PFSK-1 (cell line): ENCODE results near the gene MRPL58.

Source experiments
- POLR2AphosphoS5 ChIP-seq: IDR thresholded peaks from 2 replicates; pipeline ENCODE4 v1.6.1; 2012; ENCODE audit warnings: low read depth, mild to moderate bottlenecking, control low read depth, low read length, moderate library complexity
- TAF1 ChIP-seq: IDR thresholded peaks from 2 replicates; pipeline ENCODE4 v1.6.1; 2012; ENCODE audit warnings: low read length, control low read depth, borderline replicate concordance; ENCODE audit not compliant: insufficient read depth
- TF ChIP-seq, protein P1 (sequence below), 2 experiments: IDR thresholded peaks; 2 replicates each; pipeline versions ENCODE4 v1.6.1 to v1.8.0; 2011 to 2012; ENCODE audit warnings: low read depth in 2 of 2, low read length in 2 of 2, control low read depth in 1 of 2, inconsistent platforms in 1 of 2, mild to moderate bottlenecking in 1 of 2, moderate library complexity in 1 of 2; ENCODE audit not compliant: insufficient read depth in 1 of 2

DNA sequence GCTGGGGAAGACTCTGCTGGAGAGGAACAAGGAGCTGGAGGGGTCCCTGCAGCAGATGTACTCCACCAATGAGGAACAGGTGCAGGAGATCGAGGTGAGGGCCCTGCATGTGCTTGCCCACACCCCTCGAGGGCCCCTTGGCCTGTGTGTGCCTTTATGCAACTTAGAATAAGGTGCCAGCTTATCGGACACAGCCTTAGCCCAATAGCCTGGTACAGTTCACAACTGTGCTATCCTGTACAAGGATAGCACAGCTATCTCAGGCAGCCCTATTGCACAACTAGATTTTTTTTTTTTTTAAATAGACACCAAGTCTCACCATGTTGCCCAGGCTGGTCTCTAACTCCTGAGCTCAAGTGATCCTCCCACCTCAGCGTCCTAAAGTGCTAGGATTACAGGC, 12.9 kb upstream of the MRPL58 start:
- TF ChIP-seq, protein P1, sequence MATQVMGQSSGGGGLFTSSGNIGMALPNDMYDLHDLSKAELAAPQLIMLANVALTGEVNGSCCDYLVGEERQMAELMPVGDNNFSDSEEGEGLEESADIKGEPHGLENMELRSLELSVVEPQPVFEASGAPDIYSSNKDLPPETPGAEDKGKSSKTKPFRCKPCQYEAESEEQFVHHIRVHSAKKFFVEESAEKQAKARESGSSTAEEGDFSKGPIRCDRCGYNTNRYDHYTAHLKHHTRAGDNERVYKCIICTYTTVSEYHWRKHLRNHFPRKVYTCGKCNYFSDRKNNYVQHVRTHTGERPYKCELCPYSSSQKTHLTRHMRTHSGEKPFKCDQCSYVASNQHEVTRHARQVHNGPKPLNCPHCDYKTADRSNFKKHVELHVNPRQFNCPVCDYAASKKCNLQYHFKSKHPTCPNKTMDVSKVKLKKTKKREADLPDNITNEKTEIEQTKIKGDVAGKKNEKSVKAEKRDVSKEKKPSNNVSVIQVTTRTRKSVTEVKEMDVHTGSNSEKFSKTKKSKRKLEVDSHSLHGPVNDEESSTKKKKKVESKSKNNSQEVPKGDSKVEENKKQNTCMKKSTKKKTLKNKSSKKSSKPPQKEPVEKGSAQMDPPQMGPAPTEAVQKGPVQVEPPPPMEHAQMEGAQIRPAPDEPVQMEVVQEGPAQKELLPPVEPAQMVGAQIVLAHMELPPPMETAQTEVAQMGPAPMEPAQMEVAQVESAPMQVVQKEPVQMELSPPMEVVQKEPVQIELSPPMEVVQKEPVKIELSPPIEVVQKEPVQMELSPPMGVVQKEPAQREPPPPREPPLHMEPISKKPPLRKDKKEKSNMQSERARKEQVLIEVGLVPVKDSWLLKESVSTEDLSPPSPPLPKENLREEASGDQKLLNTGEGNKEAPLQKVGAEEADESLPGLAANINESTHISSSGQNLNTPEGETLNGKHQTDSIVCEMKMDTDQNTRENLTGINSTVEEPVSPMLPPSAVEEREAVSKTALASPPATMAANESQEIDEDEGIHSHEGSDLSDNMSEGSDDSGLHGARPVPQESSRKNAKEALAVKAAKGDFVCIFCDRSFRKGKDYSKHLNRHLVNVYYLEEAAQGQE (IDR thresholded peaks at IDR 0.05; ENCODE audit: insufficient read depth in 1 of 2, low read depth in 2 of 2, low read length in 2 of 2): no peak
- TF ChIP-seq POLR2AphosphoS5 (no peak), TAF1 (no peak)
